Liver (tissue), 9 donors: ENCODE results near the gene PRAMEF1. TPM values are rescaled to one million over a fixed set of nuclear protein-coding genes. Genes with fewer than 3 reads are reported as not detected.

ENCODE experiments used
- DNase-seq: peaks from one replicate; pipeline ENCODE4 v3.0.0-alpha.2; 2017; ENCODE audit warnings: low spot score
- H3K27ac ChIP-seq, 2 donors: one replicate each; pipeline ENCODE4 v1.7.0; 2013; ENCODE audit warnings: inconsistent platforms in 2 of 2, low read length in 2 of 2, control low read depth in 1 of 2, low read depth in 1 of 2, mild to moderate bottlenecking in 1 of 2
- H3K27me3 ChIP-seq, 4 donors: one replicate each; pipeline versions ENCODE4 v1.6.1 to v1.7.0; 2013; ENCODE audit warnings: low read length in 3 of 4, inconsistent platforms in 1 of 4, mild to moderate bottlenecking in 1 of 4, moderate library complexity in 1 of 4; ENCODE audit not compliant: control insufficient read depth in 4 of 4, insufficient read depth in 4 of 4
- H3K36me3 ChIP-seq, 4 donors: one replicate each; pipeline versions ENCODE4 v1.6.1 to v1.7.0; 2013; ENCODE audit warnings: low read length in 3 of 4, mild to moderate bottlenecking in 3 of 4, low read depth in 1 of 4, moderate library complexity in 1 of 4; ENCODE audit not compliant: control insufficient read depth in 4 of 4, insufficient read depth in 3 of 4
- H3K4me1 ChIP-seq, 4 donors: one replicate each; pipeline versions ENCODE4 v1.6.1 to v1.7.0; 2013; ENCODE audit warnings: low read length in 3 of 4, mild to moderate bottlenecking in 3 of 4, moderate library complexity in 1 of 4; ENCODE audit not compliant: control insufficient read depth in 4 of 4, insufficient read depth in 4 of 4
- H3K4me3 ChIP-seq, 3 donors: one replicate each; pipeline versions ENCODE4 v1.6.1 to v1.7.0; 2013; ENCODE audit warnings: low read length in 3 of 3, control low read depth in 1 of 3, low read depth in 1 of 3, mild to moderate bottlenecking in 1 of 3
- H3K9ac ChIP-seq, 2 donors: one replicate each; pipeline ENCODE4 v1.7.0; 2013; ENCODE audit warnings: low read length in 2 of 2, mild to moderate bottlenecking in 2 of 2, moderate library complexity in 2 of 2, control low read depth in 1 of 2, low read depth in 1 of 2
- H3K9me3 ChIP-seq, 4 donors: one replicate each; pipeline versions ENCODE4 v1.6.1 to v1.7.0; 2013; ENCODE audit warnings: low read length in 3 of 4; ENCODE audit not compliant: control insufficient read depth in 4 of 4
- ATF3 ChIP-seq: IDR thresholded peaks from 2 replicates; pipeline ENCODE4 v1.6.1; 2016; ENCODE audit warnings: antibody characterized with exemption
- FOXA2 ChIP-seq: IDR thresholded peaks from 2 replicates; pipeline ENCODE4 v1.6.1; 2016; ENCODE audit warnings: antibody characterized with exemption
- GABPA ChIP-seq, 2 donors: IDR thresholded peaks in 1 of 2; conservative IDR thresholded peaks in 1 of 2; 2 replicates each; pipeline ENCODE4 v1.6.1; 2016; ENCODE audit warnings: antibody characterized with exemption in 2 of 2, mild to moderate bottlenecking in 1 of 2, moderate library complexity in 1 of 2
- HNF4A ChIP-seq, 2 donors: conservative IDR thresholded peaks; 2 replicates each; pipeline ENCODE4 v1.6.1; 2016; ENCODE audit warnings: antibody characterized with exemption in 2 of 2, mild to moderate bottlenecking in 2 of 2
- HNF4G ChIP-seq: IDR thresholded peaks from 2 replicates; pipeline ENCODE4 v1.6.1; 2016; ENCODE audit warnings: antibody characterized with exemption
- JUND ChIP-seq, 2 donors: IDR thresholded peaks; 2 replicates each; pipeline ENCODE4 v1.6.1; 2016; ENCODE audit warnings: antibody characterized with exemption in 2 of 2
- NR2F2 ChIP-seq: IDR thresholded peaks from 2 replicates; pipeline ENCODE4 v1.6.1; 2016; ENCODE audit warnings: antibody characterized with exemption
- RAD21 ChIP-seq, 2 donors: IDR thresholded peaks; 2 replicates each; pipeline ENCODE4 v1.6.1; 2016; ENCODE audit warnings: antibody characterized with exemption in 2 of 2, mild to moderate bottlenecking in 2 of 2
- RXRA ChIP-seq, 2 donors: IDR thresholded peaks; 2 replicates each; pipeline ENCODE4 v1.6.1; 2017 to 2018; ENCODE audit warnings: antibody characterized with exemption in 2 of 2, mild to moderate bottlenecking in 1 of 2
- SP1 ChIP-seq: IDR thresholded peaks from 2 replicates; pipeline ENCODE4 v1.6.1; 2018; ENCODE audit warnings: antibody characterized with exemption, mild to moderate bottlenecking
- TAF1 ChIP-seq: conservative IDR thresholded peaks from 2 replicates; pipeline ENCODE4 v1.6.1; 2016; ENCODE audit warnings: antibody characterized with exemption, mild to moderate bottlenecking
- YY1 ChIP-seq: IDR thresholded peaks from 2 replicates; pipeline ENCODE4 v1.6.1; 2016; ENCODE audit warnings: antibody characterized with exemption, mild to moderate bottlenecking
- ZBTB33 ChIP-seq: IDR thresholded peaks from 2 replicates; pipeline ENCODE4 v1.6.1; 2016; ENCODE audit warnings: antibody characterized with exemption
- WGBS: extraction: QIAGEN DNeasy Blood & Tissue Kit; methylation state at CpG from one replicate; pipeline ENCODE4 v1.1.7; 2013; 5-methylcytosine and 5-hydroxymethylcytosine counted together
- polyA plus RNA-seq, 2 donors: library from polyadenylated mRNA; stranded (reverse) in 1 of 2; unstranded in 1 of 2; fragments of 200-250 nt in 1 of 2; fragments of >200 nt in 1 of 2; fragmentation: Nextera tagmentation in 1 of 2; extraction: Ambion mirVana in 1 of 2; gene quantifications; one replicate each; pipeline versions ENCODE4 v1.2.1 to v1.2.3, GENCODE V29; 2013 to 2015
- total RNA-seq, 2 donors: library from RNA; depleted of rRNA; stranded (reverse); fragments of >200 nt; gene quantifications; one replicate each; pipeline ENCODE4 v1.2.3, GENCODE V29; 2014
- TF ChIP-seq, protein P1 (sequence below): fragments of 150-350 bp; IDR thresholded peaks from 2 replicates; pipeline ENCODE4 v1.5.1; 2017; ENCODE audit warnings: improper control_type of control experiment, low read depth, low read length; ENCODE audit not compliant: missing input control
- TF ChIP-seq, protein P2 (sequence below): IDR thresholded peaks from 2 replicates; pipeline ENCODE4 v1.6.1; 2016; ENCODE audit warnings: antibody characterized with exemption
- donor health status: healthy.
- donor health status: healthy.
- donor health status: healthy.
- donor health status: healthy.
- donor health status: healthy.

Gene PRAMEF1
- total and polyA plus RNA-seq, 4 donors, result not detected

DNA sequence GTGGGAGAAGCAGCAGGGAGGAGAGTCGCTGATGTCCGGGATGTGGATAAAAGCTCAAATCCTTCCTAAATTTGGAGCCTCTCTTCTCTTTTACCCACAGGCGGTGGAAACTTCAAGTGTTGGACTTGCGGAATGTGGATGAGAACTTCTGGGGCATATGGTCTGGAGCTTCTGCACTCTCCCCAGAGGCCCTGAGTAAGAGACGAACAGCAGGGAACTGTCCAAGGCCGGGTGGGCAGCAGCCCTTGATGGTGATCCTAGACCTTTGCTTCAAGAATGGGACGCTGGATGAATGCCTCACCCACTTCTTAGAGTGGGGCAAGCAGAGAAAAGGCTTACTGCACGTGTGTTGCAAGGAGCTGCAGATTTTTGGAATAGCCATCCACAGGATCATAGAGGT lies 15.8 kb upstream of the PRAMEF1 start:
- H3K36me3 ChIP-seq, result no peaks in the 10 kb centered on the region
- no peak for DNase-seq
- 73% methylated on average over 8 of the region's 8 CpGs for WGBS
- no peak overlapping the region for H3K27ac ChIP-seq
- H3K27me3 ChIP-seq, result peaks cover 0 to 3% (median 0%) of the 10 kb centered on the region in 4 donors
- no peak overlapping the region for H3K4me3 ChIP-seq
- H3K4me1 ChIP-seq, result no peaks in the 10 kb centered on the region
- no peak for TF ChIP-seq JUND (IDR thresholded peaks at IDR 0.05)
- no peak for TF ChIP-seq FOXA2
- TF ChIP-seq, protein P1, sequence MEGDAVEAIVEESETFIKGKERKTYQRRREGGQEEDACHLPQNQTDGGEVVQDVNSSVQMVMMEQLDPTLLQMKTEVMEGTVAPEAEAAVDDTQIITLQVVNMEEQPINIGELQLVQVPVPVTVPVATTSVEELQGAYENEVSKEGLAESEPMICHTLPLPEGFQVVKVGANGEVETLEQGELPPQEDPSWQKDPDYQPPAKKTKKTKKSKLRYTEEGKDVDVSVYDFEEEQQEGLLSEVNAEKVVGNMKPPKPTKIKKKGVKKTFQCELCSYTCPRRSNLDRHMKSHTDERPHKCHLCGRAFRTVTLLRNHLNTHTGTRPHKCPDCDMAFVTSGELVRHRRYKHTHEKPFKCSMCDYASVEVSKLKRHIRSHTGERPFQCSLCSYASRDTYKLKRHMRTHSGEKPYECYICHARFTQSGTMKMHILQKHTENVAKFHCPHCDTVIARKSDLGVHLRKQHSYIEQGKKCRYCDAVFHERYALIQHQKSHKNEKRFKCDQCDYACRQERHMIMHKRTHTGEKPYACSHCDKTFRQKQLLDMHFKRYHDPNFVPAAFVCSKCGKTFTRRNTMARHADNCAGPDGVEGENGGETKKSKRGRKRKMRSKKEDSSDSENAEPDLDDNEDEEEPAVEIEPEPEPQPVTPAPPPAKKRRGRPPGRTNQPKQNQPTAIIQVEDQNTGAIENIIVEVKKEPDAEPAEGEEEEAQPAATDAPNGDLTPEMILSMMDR, result no peak
- TF ChIP-seq HNF4A (conservative IDR thresholded peaks at IDR 0.05), result no peak
- TF ChIP-seq RAD21 (IDR thresholded peaks at IDR 0.05), result no peak
- no peak for TF ChIP-seq GABPA (IDR thresholded peaks at IDR 0.05 in 1 of 2, conservative IDR thresholded peaks at IDR 0.05 in 1 of 2)
- no peak for TF ChIP-seq RXRA (IDR thresholded peaks at IDR 0.05)
- no peak for TF ChIP-seq SP1
- TF ChIP-seq TAF1, result no peak
- H3K9me3 ChIP-seq, result no peaks in the 10 kb centered on the region
- H3K9ac ChIP-seq, result no peak overlapping the region

- Histone ChIP-seq H3K9me3 (no peaks in the 10 kb centered on the region), H3K27ac (no peak overlapping the region), H3K9ac (no peak overlapping the region), H3K27me3 (peaks cover 0 to 3% (median 0%) of the 10 kb centered on the region in 4 donors), H3K4me3 (no peak overlapping the region), H3K36me3 (no peaks in the 10 kb centered on the region), H3K4me1 (no peaks in the 10 kb centered on the region)
- 87% methylated on average over 15 of the region's 15 CpGs for WGBS
- DNase-seq, result no peak
- TF ChIP-seq RAD21 (IDR thresholded peaks at IDR 0.05) (no peak), HNF4A (conservative IDR thresholded peaks at IDR 0.05) (no peak), YY1 (no peak), GABPA (IDR thresholded peaks at IDR 0.05 in 1 of 2, conservative IDR thresholded peaks at IDR 0.05 in 1 of 2) (no peak), ZBTB33 (no peak), RXRA (IDR thresholded peaks at IDR 0.05) (no peak), NR2F2 (no peak), ATF3 (no peak), FOXA2 (no peak), HNF4G (no peak)
- TF ChIP-seq, protein P2, sequence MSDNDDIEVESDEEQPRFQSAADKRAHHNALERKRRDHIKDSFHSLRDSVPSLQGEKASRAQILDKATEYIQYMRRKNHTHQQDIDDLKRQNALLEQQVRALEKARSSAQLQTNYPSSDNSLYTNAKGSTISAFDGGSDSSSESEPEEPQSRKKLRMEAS, result no peak
Observed at GRCh38 chr1:12776801-12777557, 14.2 kb upstream of the PRAMEF1 start.
